GM12891 (cell line): Measurements from ENCODE around the gene ERBB3.

ENCODE experiments used
- DNase-seq: peaks from one replicate; pipeline ENCODE4 v3.0.0; 2011; ENCODE audit warnings: low spot score; ENCODE audit not compliant: insufficient read length
- FAIRE-seq: peaks from 2 replicates; lab custom pipeline; 2011; peaks lifted over from hg19 to GRCh38; lab: Jason Lieb, UNC
- PAX5 ChIP-seq: IDR thresholded peaks from 2 replicates; pipeline ENCODE4 v1.6.1; 2011; ENCODE audit warnings: low read length, moderate library complexity, mild to moderate bottlenecking; ENCODE audit not compliant: insufficient read depth, severe bottlenecking
- POLR2A ChIP-seq: IDR thresholded peaks from 2 replicates; pipeline ENCODE4 v1.6.1; 2011; ENCODE audit warnings: low read depth, low read length, control low read depth
- POLR2AphosphoS5 ChIP-seq: IDR thresholded peaks from 2 replicates; pipeline ENCODE4 v1.6.1; 2011; ENCODE audit warnings: low read depth, low read length, control low read depth
- POU2F2 ChIP-seq: IDR thresholded peaks from 2 replicates; pipeline ENCODE4 v1.6.1; 2011; ENCODE audit warnings: low read depth, mild to moderate bottlenecking, control low read depth, low read length, moderate library complexity
- SPI1 ChIP-seq: IDR thresholded peaks from 2 replicates; pipeline ENCODE4 v1.6.1; 2011; ENCODE audit warnings: low read depth, low read length, control low read depth
- TAF1 ChIP-seq: IDR thresholded peaks from 2 replicates; pipeline ENCODE4 v1.6.1; 2011; ENCODE audit warnings: low read depth, low read length, control low read depth

Gene ERBB3

GRCh38 chr12:56129206-56129941, 49.4 kb downstream of the ERBB3 start:
- TF ChIP-seq SPI1 (no peak), PAX5 (no peak), TAF1 (0 out of 2 replicates have a peak, but pooled peaks have one; percentile 27)
- DNase-seq (no peak), FAIRE-seq (peak; percentile 88)

- DNase-seq, result no peak
- no peak for TF ChIP-seq PAX5
- no peak for TF ChIP-seq TAF1
- no peak for TF ChIP-seq SPI1
- no peak for TF ChIP-seq POU2F2
- no peak for TF ChIP-seq POLR2AphosphoS5
- no peak for TF ChIP-seq POLR2A
These were observed 50.1 kb downstream of the ERBB3 start for GRCh38 chr12:56129942-56130495.

GRCh38 chr12:56130876-56131275, 50.9 kb downstream of the ERBB3 start:
- TF ChIP-seq SPI1, result no peak
- TF ChIP-seq TAF1, result no peak
- TF ChIP-seq POU2F2, result no peak
- TF ChIP-seq POLR2A, result no peak
- TF ChIP-seq PAX5, result no peak
- no peak for TF ChIP-seq POLR2AphosphoS5
- no peak for FAIRE-seq
- no peak for DNase-seq

More at GRCh38 chr12:56129942-56130495, 50.1 kb downstream of the ERBB3 start:
- FAIRE-seq, result no peak

- DNase-seq (no peak), FAIRE-seq (no peak)
- TF ChIP-seq PAX5 (no peak), SPI1 (no peak), TAF1 (no peak)
These were observed 54.9 kb downstream of the ERBB3 start for GRCh38 chr12:56134897-56135296.

GRCh38 chr12:56137853-56138571, 58.0 kb downstream of the ERBB3 start:
- no peak for FAIRE-seq

GRCh38 chr12:56141946-56142784, 62.2 kb downstream of the ERBB3 start:
- TF ChIP-seq POLR2AphosphoS5, result no peak
- no peak for TF ChIP-seq TAF1
- no peak for TF ChIP-seq SPI1
- no peak for TF ChIP-seq POLR2A
- no peak for TF ChIP-seq PAX5
- TF ChIP-seq POU2F2, result no peak
- no peak for DNase-seq

More at GRCh38 chr12:56137853-56138571, 58.0 kb downstream of the ERBB3 start:
- no peak for DNase-seq
- TF ChIP-seq POLR2A (no peak), PAX5 (no peak), TAF1 (no peak), POLR2AphosphoS5 (no peak), POU2F2 (no peak), SPI1 (no peak)

GRCh38 chr12:56143217-56143616, 63.3 kb downstream of the ERBB3 start:
- no peak for FAIRE-seq

More at GRCh38 chr12:56141946-56142784, 62.2 kb downstream of the ERBB3 start:
- no peak for FAIRE-seq

GRCh38 chr12:56143870-56144269, 63.9 kb downstream of the ERBB3 start:
- DNase-seq (no peak), FAIRE-seq (no peak)
- TF ChIP-seq PAX5 (no peak), POU2F2 (no peak), POLR2A (no peak), POLR2AphosphoS5 (no peak), TAF1 (no peak), SPI1 (no peak)

More at GRCh38 chr12:56143217-56143616, 63.3 kb downstream of the ERBB3 start:
- no peak for DNase-seq
- no peak for TF ChIP-seq POLR2AphosphoS5
- TF ChIP-seq SPI1, result no peak
- TF ChIP-seq PAX5, result no peak
- TF ChIP-seq POLR2A, result no peak
- TF ChIP-seq POU2F2, result no peak
- TF ChIP-seq TAF1, result no peak

- no peak for FAIRE-seq
- no peak for TF ChIP-seq POU2F2
- no peak for TF ChIP-seq SPI1
- no peak for TF ChIP-seq PAX5
- TF ChIP-seq TAF1, result no peak
- no peak for TF ChIP-seq POLR2A
- TF ChIP-seq POLR2AphosphoS5, result no peak
These were observed 65.3 kb downstream of the ERBB3 start for GRCh38 chr12:56145217-56145616.

More at GRCh38 chr12:56145217-56145616, 65.3 kb downstream of the ERBB3 start:
- DNase-seq, result no peak
